ENCODE results near the gene B3GNT7.
"Not testable (repeated sequence)": the region's sequence is repeated elsewhere in the genome, so short reads cannot be mapped to it uniquely, and the experiment has no call there.

The B3GNT7 gene

DNA sequence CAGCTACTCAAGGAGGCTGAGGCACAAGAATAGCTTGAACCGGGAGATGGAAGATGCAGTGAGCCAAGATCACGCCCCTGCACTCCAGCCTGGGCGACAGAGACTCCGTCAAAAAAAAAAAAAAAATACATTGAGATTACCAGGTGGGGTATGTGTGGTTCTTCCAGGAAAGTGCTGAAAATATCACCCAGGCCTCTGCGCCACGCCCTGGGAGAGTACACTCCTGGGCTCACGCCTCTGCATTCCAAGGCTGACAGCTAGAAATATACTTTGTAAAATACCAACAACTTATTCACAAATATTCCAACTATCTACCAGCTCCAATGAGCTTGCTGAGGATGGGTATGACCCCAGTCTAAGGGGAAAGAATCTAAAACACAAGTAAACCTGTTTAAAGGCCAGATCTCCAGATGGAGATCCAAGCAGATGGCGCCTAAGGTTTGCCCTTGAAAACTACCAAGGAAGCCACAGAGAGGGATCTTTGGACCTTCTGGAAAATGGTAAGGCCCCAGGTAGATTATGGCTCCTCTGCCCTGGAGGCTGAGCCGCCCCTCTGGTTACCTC, 21.6 kb upstream of the B3GNT7 start:
- Mint-ChIP-seq H3K36me3 (no peaks in the 10 kb centered on the region), H3K27ac (no peak overlapping the region), H3K27me3 (peaks cover 18% of the 10 kb centered on the region), H3K9me3 (no peaks in the 10 kb centered on the region), H3K4me1 (no peaks in the 10 kb centered on the region), H3K4me3 (no peak overlapping the region)
- CTCF ChIA-PET = no interaction called here
- no peak for DNase-seq

DNA sequence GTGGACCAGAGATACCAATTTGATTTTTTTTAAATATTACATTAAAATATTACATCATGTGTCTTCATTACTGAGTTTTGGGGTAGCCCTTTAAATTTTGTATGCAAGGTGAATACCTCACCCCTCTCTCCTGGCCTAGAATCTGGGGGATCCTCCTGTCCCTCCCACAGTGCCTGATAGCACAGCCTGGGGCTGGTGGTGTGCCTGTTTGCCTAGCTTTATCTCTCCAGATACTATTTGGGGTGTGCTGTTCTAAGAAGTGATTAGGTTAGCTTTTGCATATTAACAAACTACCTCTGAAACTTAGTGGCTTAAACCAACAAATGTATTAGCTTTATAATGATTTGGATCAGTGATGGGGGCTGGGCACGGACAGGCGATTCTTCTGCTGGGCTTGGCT, 20.7 kb upstream of the B3GNT7 start:
- no peak overlapping the region for H3K27ac Mint-ChIP-seq
- H3K4me1 Mint-ChIP-seq = no peaks in the 10 kb centered on the region
- H3K9me3 Mint-ChIP-seq = no peaks in the 10 kb centered on the region
- CTCF ChIA-PET = interaction anchor here (0.6 kb wide), 1 partner anchor 55 kb away, joined by 3 read pairs; no protein-coding TSS in a partner anchor
- no peak overlapping the region for H3K4me3 Mint-ChIP-seq
- peaks cover 18% of the 10 kb centered on the region for H3K27me3 Mint-ChIP-seq
- no peak for DNase-seq
- H3K36me3 Mint-ChIP-seq = no peaks in the 10 kb centered on the region

DNA sequence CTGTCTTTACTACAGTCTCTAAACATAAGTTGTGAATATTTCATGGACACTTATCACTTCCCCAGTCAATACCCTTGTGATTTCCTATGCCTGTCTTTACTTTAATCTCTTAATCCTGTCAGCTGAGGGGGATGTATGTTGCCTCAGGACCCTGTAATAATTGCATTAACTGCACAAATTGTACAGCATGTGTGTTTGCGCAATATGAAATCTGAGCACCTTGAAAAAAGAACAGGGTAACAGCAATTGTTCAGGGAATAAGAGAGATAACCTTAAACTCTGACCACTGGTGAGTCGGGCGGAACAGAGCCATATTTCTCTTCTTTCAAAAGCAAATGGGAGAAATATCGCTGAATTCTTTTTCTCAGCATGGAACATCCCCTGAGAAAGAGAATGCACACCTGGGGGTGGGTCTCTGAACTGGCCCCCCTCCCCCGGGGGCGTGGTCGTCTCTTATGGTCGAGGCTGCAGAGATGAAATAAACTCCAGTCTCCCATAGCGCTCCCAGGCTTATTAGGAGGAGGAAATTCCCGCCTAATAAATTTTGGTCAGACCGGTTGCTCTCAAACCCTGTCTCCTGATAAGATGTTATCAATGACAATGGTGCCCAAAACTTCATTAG, 19.4 kb upstream of the B3GNT7 start:
- DNase-seq, H3K36me3 Mint-ChIP-seq, H3K9me3 Mint-ChIP-seq, H3K4me1 Mint-ChIP-seq, CTCF ChIA-PET, H3K27ac Mint-ChIP-seq, H3K4me3 Mint-ChIP-seq: not testable (repeated sequence)
- H3K27me3 Mint-ChIP-seq = peaks cover 18% of the 10 kb centered on the region

DNA sequence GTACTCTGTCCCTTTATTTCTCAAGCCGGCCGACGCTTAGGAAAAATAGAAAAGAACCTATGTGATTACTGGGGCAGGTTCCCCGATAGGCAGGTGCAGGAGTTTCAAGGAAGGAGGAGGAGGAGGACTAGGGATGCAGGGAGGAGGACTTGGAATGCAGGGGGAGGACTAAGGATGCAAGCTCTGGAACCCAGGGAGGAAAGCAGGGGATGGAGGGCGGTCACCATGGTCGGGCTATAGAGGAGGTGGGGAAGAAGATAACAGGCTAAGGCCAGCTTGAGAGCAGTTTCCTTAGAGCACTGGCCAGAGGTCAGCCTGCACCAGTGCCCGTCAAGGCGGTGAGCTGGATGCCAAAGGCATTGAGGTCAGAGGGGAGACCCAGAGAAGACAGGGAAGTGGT, 18.7 kb upstream of the B3GNT7 start:
- Mint-ChIP-seq H3K27me3 (peaks cover 18% of the 10 kb centered on the region), H3K9me3 (no peaks in the 10 kb centered on the region), H3K4me1 (no peaks in the 10 kb centered on the region), H3K27ac (no peak overlapping the region), H3K4me3 (no peak overlapping the region), H3K36me3 (no peaks in the 10 kb centered on the region)
- CTCF ChIA-PET = no interaction called here
- no peak for DNase-seq

DNA sequence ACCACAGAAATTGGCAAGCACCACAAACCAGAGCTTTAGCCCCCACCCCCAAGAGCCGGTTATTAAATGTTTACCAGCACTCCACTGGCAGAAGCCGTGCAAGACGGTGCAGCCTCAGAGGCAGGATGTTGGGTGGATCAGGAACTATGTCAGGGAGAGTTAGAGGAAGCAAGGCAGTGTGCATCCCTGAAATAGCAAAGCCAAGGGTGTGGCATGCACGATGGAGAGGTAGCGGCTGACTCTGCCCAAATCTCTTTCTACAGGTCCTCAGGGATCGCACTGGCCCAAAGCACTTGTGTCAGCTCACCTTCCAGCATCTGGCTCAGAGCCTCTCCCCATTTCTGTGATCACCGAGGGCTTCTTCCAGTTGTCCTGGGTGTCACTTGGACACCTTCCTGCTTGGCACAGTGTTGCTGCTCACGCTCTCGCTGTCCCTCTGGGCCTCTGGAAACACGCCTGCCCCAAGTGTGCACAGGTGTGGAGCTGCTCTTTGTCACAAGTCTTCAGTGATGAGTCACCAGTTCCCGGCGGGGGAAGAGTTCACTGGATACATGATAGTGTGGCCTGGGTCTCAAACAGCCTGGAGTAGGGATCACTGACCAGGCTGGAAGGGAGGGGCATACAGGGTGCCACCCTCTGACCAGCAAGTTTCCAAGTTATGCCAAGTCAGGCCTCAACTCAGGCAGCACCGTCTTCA, 17.3 kb upstream of the B3GNT7 start:
- Mint-ChIP-seq H3K36me3 (no peaks in the 10 kb centered on the region), H3K4me3 (no peak overlapping the region), H3K27me3 (peaks cover 22% of the 10 kb centered on the region), H3K4me1 (no peaks in the 10 kb centered on the region), H3K9me3 (no peaks in the 10 kb centered on the region), H3K27ac (no peak overlapping the region)
- CTCF ChIA-PET = interaction anchor here (0.6 kb wide), 1 partner anchor 380 kb away, joined by 3 read pairs; no protein-coding TSS in a partner anchor
- DNase-seq = no peak

DNA sequence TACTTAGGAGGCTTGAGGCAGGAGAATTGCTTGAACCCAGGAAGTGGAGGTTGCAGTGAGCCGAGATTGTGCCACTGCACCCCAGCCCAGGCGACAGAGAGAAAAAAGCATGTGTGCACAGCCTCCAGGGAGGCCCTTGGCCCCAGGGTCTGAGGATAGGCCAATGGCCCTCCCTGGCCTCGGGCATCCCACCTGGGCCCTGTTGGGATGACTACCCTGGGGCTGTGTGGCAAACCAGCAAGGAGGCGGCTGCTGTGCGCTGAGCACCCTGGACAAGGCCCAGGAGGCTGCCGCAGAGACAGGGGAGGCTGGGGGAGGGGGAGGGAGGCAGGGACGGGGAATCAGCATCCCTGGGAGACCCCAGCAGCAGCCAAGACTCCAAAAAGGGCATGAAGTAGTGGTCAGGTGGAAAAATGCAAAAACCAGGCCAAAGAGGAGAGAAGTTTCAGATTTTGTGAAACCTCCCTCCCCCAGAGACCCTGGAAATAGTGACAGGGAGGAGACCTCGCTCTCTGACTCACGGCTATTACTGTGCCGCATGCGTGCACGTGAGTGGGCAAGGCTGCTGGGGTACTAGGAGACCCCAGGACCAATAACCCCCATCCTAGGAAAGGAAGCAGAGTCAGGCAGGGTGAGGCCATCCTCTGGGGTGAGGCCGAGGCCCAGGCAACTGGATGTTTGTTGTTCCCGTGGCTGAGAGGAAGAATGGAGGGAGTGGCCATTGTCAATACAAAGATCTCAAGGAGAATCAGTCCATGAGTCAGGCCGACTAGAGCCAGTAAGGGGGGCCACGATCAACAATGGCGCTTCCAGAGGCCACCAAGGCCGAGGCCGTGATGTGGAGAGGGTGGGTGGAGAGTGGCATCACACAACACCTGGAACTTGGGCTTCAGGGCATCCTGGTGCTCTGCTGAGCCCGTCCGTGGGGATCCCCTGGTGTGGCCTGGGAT, 16.0 kb upstream of the B3GNT7 start:
- CTCF ChIA-PET = no interaction called here
- Mint-ChIP-seq H3K27ac (no peak overlapping the region), H3K4me1 (no peaks in the 10 kb centered on the region), H3K27me3 (peaks cover 19% of the 10 kb centered on the region), H3K9me3 (no peaks in the 10 kb centered on the region), H3K4me3 (no peak overlapping the region), H3K36me3 (no peaks in the 10 kb centered on the region)
- DNase-seq = no peak

DNA sequence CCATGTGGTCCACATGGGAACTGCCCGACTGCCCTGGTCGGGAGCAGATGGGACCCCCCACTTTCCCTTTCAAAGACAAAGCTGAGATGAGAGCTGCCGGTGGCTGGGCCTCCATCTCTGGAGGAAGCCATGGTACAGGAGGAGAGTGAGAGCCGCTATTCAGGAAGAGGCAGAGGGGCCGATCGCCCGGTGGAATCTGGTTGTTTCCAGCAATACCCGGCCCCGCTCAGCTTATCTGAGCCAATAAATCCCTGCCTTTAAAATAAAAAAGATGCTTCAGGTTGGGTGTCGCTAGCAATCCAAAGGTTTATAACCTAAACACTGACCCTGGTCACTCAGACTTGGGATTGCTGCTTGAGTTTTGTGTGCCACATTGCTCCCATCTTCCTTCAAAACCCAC, 15.2 kb upstream of the B3GNT7 start:
- Mint-ChIP-seq H3K4me1 (no peaks in the 10 kb centered on the region), H3K36me3 (peaks cover 3% of the 10 kb centered on the region), H3K9me3 (peaks cover 7% of the 10 kb centered on the region), H3K4me3 (no peak overlapping the region), H3K27ac (no peak overlapping the region), H3K27me3 (peaks cover 19% of the 10 kb centered on the region)
- DNase-seq = no peak
- CTCF ChIA-PET = no interaction called here

DNA sequence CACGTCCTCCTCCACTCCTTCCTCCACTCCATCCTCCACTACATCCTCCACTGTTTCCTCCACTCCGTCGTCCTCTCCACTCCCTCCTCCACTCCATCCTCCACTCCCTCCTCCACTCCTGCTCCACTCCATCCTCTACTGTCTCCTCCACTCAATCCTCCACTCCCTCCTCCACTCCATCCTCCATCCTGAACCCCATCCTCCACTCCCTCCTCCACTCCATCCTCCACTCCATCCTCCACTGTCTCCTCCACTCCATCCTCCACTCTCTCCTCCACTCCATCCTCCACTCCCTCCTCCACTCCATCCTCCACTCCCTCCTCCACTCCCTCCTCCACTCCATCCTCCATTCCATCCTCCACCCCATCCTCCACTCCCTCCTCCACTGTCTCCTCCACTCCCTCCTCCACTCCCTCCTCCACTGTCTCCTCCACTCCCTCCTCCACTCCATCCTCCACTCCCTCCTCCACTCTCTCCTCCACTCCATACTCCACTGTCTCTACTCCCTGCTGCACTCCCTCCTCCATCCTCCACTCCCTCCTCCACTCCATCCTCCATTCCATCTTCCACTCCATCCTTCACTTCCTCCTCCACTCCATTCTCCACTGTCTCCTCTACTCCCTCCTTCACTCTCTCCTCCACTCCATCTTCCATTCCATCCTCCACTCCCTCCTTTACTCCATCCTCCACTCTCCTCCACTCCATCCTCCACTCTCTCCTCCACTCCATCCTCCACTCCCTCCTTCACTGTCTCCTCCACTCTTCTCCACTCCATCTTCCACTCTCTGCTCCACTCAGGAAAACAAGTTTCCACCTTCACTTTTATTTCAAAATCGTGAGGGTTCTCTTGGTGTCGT, 14.3 kb upstream of the B3GNT7 start:
- Mint-ChIP-seq H3K9me3 (peaks cover 10% of the 10 kb centered on the region), H3K27me3 (peaks cover 22% of the 10 kb centered on the region), H3K27ac (no peak overlapping the region), H3K4me3 (no peak overlapping the region), H3K36me3 (peaks cover 3% of the 10 kb centered on the region), H3K4me1 (no peaks in the 10 kb centered on the region)
- no peak for DNase-seq
- CTCF ChIA-PET = no interaction called here

DNA sequence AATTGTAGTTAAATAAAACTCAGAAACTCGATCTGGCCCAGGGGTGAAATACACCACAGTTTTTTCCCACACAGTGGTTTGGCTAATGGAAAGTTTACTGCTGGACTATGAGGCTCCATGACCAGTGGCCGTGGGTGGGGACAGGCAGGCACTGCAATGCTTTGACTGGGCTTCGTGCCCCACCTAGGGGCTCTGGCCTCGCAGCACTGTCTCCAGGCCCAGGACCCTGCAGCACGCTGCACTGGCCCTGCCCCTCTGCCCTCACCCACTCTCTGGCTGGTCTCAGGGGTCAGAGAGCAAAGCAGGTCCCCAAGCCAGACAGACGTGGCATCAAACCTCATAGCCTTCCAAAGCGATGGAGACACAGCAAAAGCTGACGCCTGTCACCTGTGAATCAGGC, 13.4 kb upstream of the B3GNT7 start:
- H3K27ac Mint-ChIP-seq = no peak overlapping the region
- no peak overlapping the region for H3K4me3 Mint-ChIP-seq
- H3K36me3 Mint-ChIP-seq = peaks cover 3% of the 10 kb centered on the region
- no peaks in the 10 kb centered on the region for H3K4me1 Mint-ChIP-seq
- CTCF ChIA-PET = no interaction called here
- peaks cover 23% of the 10 kb centered on the region for H3K27me3 Mint-ChIP-seq
- no peak for DNase-seq
- peaks cover 10% of the 10 kb centered on the region for H3K9me3 Mint-ChIP-seq

DNA sequence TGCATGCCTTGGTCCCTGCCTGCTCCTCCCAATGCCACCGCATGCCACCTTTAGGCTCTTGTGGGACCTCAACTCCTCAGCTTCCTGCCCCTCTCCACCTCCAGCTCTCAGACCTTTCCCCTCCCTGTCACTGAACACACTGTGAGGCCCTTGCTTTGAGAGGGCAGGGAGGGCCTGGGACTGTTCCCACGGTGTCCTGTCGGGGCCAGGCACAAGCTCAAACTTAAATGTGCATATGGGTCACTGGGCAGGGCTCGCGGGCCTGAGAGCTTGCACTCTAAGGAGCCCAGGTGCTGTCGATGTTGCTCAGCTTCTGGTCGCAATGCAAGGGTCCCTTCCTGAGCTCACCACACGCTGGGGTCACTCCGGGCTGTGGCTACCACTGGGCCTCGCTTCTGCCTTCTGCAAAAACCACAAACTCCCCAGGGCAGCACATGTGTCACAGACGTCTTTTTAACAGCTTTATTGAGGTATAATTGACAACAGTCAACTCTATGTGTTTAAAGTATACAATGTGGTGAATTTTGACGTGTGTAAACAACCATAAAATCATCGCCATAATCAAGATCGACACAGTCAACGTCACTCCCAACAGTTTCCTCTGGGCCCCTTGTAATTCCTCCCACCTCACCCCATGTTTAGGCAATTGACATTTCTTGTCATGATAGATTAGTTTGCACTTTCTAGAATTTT, 11.9 kb upstream of the B3GNT7 start:
- Mint-ChIP-seq H3K4me3 (no peak overlapping the region), H3K27me3 (peaks cover 21% of the 10 kb centered on the region), H3K36me3 (peaks cover 3% of the 10 kb centered on the region), H3K9me3 (peaks cover 10% of the 10 kb centered on the region), H3K4me1 (no peaks in the 10 kb centered on the region), H3K27ac (no peak overlapping the region)
- no peak for DNase-seq
- CTCF ChIA-PET = no interaction called here

DNA sequence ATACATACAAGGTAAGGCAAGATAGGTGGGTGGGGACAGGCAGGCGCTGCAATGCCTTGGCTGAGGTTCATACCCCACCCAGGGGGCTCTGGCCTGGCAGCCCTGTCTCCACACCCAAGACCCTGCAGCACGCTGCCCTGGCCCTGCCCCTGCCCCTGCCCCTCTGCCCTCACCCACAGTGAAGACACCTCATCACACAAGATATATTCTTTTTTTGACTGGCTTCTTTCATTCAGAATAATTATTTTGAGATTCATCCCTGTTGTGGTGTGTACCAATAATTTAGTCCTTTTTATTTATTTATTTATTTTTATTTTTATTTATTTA, 11.4 kb upstream of the B3GNT7 start:
- Mint-ChIP-seq H3K9me3 (peaks cover 10% of the 10 kb centered on the region), H3K27me3 (peaks cover 25% of the 10 kb centered on the region), H3K4me3 (no peak overlapping the region), H3K27ac (no peak overlapping the region), H3K4me1 (no peaks in the 10 kb centered on the region), H3K36me3 (peaks cover 3% of the 10 kb centered on the region)
- CTCF ChIA-PET = no interaction called here
- no peak for DNase-seq

DNA sequence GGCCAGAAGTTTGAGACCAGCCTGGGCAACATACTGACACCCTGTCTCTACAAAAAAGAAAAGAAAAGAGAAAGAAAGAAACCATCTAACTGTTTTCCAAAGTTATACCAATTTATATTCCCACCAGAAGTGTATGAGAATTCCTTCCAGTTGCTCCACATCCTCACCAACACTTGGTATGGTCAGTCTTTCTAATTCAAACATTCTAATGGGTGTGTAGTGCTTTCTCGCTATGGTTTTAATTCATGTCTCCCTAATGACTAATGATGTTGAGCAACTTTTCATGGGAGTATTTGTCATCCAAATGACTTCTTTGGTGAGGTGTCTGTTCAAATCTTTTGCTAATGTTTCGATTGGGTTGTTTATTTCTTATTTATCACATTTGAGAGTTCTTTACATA, 10.5 kb upstream of the B3GNT7 start:
- peaks cover 26% of the 10 kb centered on the region for H3K27me3 Mint-ChIP-seq
- H3K27ac Mint-ChIP-seq = no peak overlapping the region
- H3K36me3 Mint-ChIP-seq = peaks cover 3% of the 10 kb centered on the region
- CTCF ChIA-PET = no interaction called here
- peaks cover 10% of the 10 kb centered on the region for H3K9me3 Mint-ChIP-seq
- DNase-seq = no peak
- no peak overlapping the region for H3K4me3 Mint-ChIP-seq
- H3K4me1 Mint-ChIP-seq = no peaks in the 10 kb centered on the region

DNA sequence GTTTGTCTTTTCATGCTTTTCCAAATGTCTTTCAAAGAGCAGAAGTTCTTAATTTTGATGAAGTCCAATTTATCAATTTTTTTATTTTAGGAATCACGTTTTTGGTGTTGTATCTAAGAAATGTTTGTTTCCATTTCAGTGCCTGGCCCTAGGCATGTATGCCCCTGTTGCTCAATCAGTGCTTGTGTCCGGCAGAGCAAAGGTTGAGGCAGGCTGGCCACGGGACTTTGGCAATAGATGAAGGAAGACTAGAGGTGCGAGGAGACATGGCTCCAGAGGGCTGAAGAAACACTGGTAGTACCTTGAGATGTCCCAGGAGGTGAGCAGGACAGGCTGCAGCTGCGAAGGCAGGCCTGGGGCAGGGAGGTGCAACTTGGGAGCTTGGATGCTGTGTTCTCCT, 10.1 kb upstream of the B3GNT7 start:
- H3K36me3 Mint-ChIP-seq = peaks cover 3% of the 10 kb centered on the region
- H3K27ac Mint-ChIP-seq = no peak overlapping the region
- H3K4me3 Mint-ChIP-seq = no peak overlapping the region
- H3K4me1 Mint-ChIP-seq = no peaks in the 10 kb centered on the region
- peaks cover 10% of the 10 kb centered on the region for H3K9me3 Mint-ChIP-seq
- H3K27me3 Mint-ChIP-seq = peaks cover 26% of the 10 kb centered on the region
- CTCF ChIA-PET = no interaction called here
- DNase-seq = no peak

Measured in activated naive CD4-positive, alpha-beta T cell treated with anti-CD3 and anti-CD28 coated beads, Interleukin-2, amount 10 ng/mL, durations not matched to agents 7 days and 5 days (primary cell).